GM21390 (cell line): ENCODE data around the gene SLC25A13.
"Not testable (repeated sequence)": the region's sequence is repeated elsewhere in the genome, so short reads cannot be mapped to it uniquely, and the experiment has no call there.

Source experiments
- ATAC-seq: cut with Tn5 transposase; IDR thresholded peaks from one replicate; pipeline ENCODE4 v1.9.1; 2021; ENCODE audit not compliant: unreplicated experiment

SLC25A13 gene, protein sequence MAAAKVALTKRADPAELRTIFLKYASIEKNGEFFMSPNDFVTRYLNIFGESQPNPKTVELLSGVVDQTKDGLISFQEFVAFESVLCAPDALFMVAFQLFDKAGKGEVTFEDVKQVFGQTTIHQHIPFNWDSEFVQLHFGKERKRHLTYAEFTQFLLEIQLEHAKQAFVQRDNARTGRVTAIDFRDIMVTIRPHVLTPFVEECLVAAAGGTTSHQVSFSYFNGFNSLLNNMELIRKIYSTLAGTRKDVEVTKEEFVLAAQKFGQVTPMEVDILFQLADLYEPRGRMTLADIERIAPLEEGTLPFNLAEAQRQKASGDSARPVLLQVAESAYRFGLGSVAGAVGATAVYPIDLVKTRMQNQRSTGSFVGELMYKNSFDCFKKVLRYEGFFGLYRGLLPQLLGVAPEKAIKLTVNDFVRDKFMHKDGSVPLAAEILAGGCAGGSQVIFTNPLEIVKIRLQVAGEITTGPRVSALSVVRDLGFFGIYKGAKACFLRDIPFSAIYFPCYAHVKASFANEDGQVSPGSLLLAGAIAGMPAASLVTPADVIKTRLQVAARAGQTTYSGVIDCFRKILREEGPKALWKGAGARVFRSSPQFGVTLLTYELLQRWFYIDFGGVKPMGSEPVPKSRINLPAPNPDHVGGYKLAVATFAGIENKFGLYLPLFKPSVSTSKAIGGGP

GRCh38 chr7:96321658-96322372 is at the start of gene SLC25A13:
Gene SLC25A13, minus strand, starts transcription at chr7:96322098. Its CDS starts 142 bp downstream, at chr7:96321956.
- ATAC-seq: peak; percentile 82

DNA sequence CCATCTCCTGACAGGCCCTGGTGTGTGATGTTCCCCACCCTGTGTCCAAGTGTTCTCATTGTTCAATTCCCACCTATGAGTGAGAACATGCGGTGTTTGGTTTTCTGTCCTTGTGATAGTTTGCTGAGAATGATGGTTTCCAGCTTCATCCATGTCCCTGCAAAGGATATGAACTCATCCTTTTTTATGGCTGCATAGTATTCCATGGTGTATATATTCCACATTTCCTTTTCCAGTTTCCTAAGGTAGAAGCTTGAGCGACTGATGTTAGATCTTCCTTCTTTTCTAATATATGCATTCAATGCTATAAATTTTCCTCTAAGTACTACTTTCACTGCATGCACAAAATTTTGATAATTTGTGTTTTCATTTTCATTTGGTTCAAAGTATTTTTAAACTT is 44.0 kb upstream of the SLC25A13 start:
- ATAC-seq: not testable (repeated sequence)

DNA sequence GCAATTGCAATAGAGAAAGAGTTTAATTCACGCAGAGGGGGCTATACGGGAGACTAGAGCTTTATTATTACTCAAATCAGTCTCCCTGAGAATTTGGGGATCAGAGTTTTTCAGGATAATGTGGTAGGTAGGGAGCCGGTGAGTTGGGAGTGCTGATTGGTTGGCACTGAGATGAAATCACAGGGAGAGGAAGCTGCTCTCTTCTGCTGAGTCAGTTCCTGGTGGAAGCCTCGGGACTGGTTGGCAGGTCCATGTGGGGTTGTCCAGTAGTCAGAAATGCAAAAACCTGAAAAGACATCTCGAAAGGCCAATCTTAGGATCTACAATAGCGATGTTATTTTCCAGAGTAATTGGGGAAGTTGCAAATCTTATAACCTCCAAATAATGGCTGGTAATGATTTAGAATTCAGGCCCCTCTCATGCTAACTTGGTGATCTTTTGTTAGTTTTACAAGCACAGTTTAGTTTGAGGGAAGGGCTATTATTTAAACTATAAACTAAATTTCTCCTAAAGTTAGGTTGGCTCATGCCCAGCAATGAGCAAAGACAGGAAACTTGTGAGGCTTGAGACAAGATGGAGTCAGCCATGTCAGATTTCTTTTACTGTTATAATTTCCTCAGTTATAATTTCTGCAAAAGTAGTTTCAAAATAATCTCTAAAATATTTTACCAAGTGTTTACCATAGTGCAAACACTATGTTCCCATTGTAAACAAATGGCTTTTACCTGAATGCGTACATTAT is 39.4 kb upstream of the SLC25A13 start:
- no peak for ATAC-seq

GRCh38 chr7:96359876-96360275 is 38.0 kb upstream of the SLC25A13 start:
- ATAC-seq: no peak

- not testable (repeated sequence) for ATAC-seq
These were observed 36.5 kb upstream of the SLC25A13 start for GRCh38 chr7:96358236-96358971.

DNA sequence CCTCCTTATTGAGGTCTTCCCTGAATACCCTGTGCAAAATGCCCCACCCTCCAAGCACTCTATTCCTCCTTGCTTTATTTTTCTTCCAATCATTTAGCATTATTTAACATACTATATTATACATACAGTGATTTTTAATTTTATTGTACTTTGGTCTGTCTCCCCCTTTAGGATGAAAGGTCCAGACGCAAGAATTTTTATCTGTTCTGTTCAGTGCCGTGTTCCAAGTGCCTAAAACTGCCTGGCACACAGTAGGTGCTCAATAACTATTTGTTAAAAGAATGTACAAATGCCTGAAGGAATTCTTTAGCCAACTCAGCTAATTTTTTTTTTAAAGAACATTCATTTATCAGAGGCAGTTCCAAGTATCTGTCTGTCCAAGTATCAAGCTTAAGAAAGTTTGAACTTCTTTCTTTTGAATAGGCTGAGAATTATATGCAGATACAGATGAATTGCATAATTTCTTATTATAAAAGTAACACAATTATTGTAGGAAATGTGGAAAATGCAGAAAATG is 34.1 kb upstream of the SLC25A13 start:
- no peak for ATAC-seq

- ATAC-seq: no peak
These were observed 33.0 kb upstream of the SLC25A13 start for GRCh38 chr7:96354881-96355280.

DNA sequence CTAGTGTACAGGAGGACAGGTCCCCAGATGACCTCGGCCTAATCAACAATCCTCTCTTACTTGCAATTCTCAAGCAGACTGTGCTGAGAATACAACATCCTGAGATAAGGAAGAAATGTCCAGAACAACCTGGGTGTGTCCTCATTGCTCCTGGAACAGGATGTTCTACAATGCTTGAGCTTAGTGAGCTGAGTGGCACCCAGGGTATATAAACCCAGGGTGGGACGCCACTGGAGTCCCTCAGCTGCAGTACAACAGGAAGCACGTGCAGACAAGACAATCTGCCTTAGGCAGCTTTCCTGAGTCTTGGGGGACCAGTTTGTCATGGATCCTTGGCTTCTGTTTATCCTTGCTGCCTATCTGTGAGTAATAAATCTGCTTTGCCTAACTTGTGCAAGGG is 27.7 kb upstream of the SLC25A13 start:
- no peak for ATAC-seq

DNA sequence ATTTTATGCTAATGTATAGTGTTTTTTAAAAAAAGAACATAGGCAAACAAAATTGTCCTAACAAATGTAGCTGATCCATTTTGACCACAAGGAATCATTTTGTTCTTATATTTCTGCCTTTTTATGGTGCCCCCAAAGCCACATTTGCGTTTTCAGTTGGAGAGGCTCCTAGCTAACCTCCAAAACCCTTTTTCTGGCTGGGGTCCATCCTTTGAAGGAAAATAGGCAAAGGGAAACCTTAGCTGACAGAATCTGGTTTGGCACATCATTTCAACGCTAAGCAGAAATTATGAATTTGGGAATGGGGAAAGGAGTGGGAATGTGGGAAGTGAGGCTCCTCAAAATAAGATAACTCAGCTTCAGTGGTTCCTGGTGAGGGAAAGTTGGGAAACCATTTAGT is 25.6 kb upstream of the SLC25A13 start:
- ATAC-seq: no peak

GRCh38 chr7:96346293-96346953 is 24.5 kb upstream of the SLC25A13 start:
- ATAC-seq: no peak

DNA sequence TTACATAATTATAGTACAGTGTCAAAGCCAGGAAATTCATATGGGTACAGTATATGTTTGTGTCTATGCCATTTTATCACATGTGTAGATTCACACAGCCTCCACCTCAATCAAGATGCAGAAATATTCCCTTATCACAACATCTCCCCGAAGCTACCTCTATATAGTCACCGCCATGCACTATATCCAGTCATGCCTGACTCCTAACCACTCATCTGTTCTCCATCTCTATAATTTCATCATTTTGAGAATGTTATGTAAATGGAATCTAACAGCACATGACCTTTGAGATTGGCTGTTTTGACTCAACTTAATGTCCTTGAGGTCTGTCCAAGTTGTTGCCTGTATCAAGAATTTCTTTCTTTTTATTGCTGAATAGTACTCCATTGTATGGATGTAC is 22.3 kb upstream of the SLC25A13 start:
- no peak for ATAC-seq

GRCh38 chr7:96342049-96342448 is 20.2 kb upstream of the SLC25A13 start:
- no peak for ATAC-seq

DNA sequence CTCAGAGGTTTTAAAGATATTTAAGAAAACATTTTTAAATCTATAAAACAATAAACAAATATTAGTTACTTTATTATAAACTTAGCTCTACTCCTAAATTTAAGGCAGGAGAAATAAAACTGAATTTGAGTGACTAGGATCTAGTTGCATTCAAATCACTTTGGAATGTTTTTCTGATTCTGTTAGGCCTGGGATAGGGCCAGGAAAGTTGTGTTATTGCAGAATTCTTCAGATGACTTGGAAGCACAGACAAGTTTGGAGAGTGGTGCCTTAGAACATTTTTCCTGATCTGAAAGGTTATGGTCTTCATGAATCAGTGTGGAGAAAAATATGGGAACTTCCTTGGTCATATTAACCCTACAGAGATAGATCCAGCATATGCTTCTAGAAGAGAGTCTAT is 15.6 kb upstream of the SLC25A13 start:
- no peak for ATAC-seq

DNA sequence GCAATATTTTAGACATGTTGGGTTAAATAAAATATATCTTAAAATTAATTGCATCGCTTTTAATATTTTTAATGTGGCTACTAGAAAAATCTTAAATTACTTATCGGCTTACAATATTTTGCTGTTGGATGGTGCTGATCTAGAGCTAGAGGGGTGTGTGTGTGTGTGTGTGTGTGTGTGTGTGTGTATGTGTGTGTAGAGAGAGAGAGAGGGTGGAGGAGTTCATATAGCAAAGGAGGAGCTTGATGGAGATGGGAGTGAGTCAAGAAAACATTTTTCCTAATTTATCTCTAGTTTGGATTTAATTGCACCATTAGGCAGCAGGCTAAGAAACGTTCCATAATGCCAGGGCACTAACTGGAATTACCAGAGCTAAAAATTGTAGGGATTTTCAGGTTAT is 10.4 kb upstream of the SLC25A13 start:
- no peak for ATAC-seq

DNA sequence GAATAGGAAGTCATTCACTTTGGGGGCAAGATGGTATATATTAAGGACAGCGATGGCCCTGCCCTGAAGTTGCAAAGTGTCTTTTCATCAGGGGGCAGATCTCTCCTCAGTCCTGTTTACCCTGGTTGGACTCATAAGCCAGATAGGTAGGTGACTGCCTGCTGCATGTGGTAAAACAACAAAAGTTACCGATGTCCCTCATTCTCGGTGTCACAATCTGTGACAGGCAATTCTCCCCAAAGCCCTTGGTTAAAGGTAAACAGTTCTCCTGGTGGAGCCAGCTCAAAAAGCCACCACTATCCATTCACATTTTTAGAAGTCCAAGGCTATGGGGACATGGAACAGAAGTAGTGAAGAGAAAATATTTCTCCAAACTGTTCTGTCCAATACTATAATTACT is 9.9 kb upstream of the SLC25A13 start:
- no peak for ATAC-seq

GRCh38 chr7:96331233-96331632 is 9.3 kb upstream of the SLC25A13 start:
- ATAC-seq: no peak

DNA sequence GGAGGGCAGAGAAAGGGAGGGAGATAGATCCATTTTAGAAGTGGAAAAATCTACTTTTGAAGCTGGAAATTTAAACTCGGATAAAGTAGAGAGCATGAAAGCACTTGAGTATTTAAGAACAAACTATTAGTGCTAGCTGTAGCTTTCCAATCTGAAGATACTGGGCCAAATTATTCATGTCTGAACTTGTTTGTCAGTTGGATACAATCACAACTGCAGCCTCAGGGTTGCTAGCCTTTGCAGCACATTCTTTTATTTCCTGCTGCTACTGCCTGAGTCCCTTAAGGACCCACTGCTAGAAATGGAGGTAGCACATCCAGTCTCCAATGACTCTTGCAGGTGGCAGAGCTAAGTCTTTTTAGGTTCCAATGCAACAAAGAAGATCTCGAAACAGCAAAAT is 8.3 kb upstream of the SLC25A13 start:
- ATAC-seq: no peak

- no peak for ATAC-seq
These were observed 7.3 kb upstream of the SLC25A13 start for GRCh38 chr7:96329241-96329640.

DNA sequence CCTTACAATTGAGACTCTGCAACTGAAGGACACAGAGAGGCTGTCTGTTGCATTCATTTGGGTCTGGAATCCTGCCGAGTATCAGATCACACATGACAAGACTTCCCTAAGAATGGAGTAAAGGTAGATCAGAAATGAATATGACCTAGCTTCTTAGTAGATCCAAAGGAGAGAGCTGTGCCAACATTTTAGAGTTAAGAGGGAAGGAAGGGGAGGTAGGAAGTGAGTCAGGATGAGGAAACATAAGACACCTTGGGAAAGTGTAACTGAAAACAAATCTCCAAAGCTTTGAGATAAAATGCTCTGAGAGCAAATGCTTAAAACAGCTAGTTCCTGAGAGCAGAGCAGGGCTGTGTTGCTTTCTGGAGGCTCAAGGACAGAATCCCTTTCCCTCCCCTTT is 6.1 kb upstream of the SLC25A13 start:
- no peak for ATAC-seq

DNA sequence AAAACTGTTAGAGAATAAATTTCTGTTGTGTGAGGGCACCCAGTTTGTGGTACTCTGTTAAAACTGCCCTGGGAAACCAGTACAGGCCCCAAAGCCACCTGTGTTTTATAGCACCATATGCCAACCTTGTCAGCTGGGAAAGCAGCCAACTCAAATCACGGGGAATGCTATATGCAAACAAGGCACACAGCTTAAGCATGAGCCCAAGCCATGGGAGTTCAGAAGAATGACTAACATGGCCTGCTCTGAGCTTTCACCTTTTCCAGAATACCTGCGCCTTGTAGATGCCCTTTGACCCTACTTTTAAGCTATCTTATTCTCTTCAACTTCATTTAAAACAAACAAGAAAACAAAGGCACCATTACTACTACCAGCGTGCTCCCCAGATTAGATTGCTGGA is 5.5 kb upstream of the SLC25A13 start:
- no peak for ATAC-seq
